Measurements from ENCODE around the gene PAX2. TPM values are rescaled to one million over a fixed set of nuclear protein-coding genes. Genes with fewer than 3 reads are reported as not detected.
A peak's percentile ranks its signal among the peaks of the same experiment; 100 is the strongest.

The PAX2 gene
- total RNA-seq, 4 donors from 2014 or later: not detected

DNA sequence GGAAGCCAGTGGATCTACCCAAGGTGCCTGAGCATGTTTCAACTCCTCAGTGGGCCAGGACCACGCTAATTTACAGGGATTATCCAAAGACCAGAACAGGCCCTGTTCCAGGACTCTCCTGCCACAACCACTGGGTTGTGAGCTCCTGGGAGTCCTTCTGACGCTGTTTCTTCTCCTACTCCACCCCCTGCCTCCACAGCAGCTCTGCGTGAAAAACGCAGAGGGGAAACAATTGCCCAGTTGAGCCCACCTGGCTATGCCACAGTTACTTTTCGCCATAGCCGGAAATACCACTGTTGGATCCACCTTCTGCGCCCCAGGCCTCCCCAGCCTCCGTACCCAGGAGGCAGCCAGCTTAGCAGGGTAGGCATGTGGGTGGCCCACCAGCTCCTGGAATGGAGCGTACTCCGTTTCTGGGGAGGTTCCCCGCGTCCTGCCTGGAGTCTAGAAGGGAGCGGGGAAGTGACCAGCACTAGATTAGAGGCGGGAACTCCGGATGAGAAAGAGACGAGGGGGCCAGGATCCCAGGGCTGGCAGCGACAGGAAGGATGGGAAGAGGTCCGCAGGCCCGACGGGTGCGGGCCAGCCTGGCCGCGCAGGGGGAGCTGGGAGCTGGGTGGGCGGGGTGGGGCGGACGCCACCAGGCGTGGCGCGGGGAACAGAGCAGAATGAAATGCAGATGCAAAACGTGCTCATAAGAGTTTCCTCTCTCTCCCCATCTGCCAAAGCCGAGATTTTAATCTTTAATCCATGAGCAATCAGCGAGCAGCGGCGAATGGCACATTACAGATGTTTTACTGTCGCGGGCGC is 32.1 kb upstream of the PAX2 start:
- H3K4me1 ChIP-seq: peaks cover 0 to 28% (median 0%) of the 10 kb centered on the region in 3 donors
- H3K27ac ChIP-seq: no peak overlapping the region
- no peaks in the 10 kb centered on the region for H3K36me3 ChIP-seq
- WGBS, 2 donors (ENCODE audit: low coverage in 1 of 2): 5 to 83% methylated on average over 1 to 9 of the region's 37 CpGs
- TF ChIP-seq EP300 (IDR thresholded peaks at IDR 0.05) (no peak), CTCF (IDR thresholded peaks at IDR 0.05) (no peak), POLR2AphosphoS5 (IDR thresholded peaks at IDR 0.05) (no peak), POLR2A (IDR thresholded peaks at IDR 0.05) (no peak)
- H3K4me3 ChIP-seq: peak overlapping the region in 1 of 2 donors; percentile 24
- H3K9me3 ChIP-seq: no peaks in the 10 kb centered on the region
- no peak for ATAC-seq
- peaks cover 99% of the 10 kb centered on the region for H3K27me3 ChIP-seq

DNA sequence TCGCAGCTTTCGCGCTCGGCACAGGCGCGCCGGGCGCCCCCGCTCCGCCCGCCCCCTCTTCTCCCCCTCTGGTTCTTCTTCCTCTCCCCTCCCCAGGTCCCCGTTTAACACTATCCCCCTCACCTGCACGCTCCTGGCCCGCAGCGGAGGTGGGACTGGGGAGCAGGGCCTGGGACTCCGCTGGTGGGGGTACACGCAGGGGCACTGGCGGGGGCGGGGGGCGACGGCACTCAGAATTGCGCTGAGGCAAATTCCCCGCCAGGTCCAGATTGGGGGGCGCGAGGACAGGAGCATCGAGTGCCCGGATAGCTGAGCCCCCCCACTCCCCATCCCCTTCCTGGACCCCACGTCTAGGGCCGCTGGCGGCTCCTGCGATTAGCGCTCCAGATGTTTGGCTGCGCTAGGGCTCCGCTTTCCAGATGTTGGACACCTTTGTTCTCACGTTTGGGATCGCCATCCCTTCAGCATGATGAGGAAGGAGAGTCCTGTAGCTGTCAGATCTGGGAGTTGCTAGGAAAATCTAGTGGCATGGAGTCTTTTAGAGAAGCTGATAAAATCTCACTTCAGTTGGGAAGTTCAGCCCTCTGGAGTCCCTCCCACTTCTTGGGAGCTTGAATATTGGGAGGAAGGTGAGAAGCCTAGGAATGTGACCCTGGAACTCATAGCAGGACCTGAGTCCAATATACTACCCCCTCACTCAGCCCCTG is 31.4 kb upstream of the PAX2 start:
- H3K4me3 ChIP-seq: peak overlapping the region in 1 of 2 donors; percentile 24
- no peak for ATAC-seq
- H3K27me3 ChIP-seq: peaks cover 100% of the 10 kb centered on the region
- peaks cover 0 to 28% (median 0%) of the 10 kb centered on the region in 3 donors for H3K4me1 ChIP-seq
- WGBS, 2 donors (ENCODE audit: low coverage in 1 of 2): 0% methylated on average over 2 to 7 of the region's 36 CpGs
- no peak overlapping the region for H3K27ac ChIP-seq
- TF ChIP-seq POLR2A (IDR thresholded peaks at IDR 0.05): no peak
- no peak for TF ChIP-seq POLR2AphosphoS5 (IDR thresholded peaks at IDR 0.05)
- TF ChIP-seq CTCF (IDR thresholded peaks at IDR 0.05): no peak
- TF ChIP-seq EP300 (IDR thresholded peaks at IDR 0.05): no peak
- no peaks in the 10 kb centered on the region for H3K36me3 ChIP-seq
- H3K9me3 ChIP-seq: no peaks in the 10 kb centered on the region

GRCh38 chr10:100714566-100714950 is 30.8 kb upstream of the PAX2 start:
- 80 to 100% methylated on average over 1 of the region's 1 CpG for WGBS, 2 donors (ENCODE audit: low coverage in 1 of 2)
- no peaks in the 10 kb centered on the region for H3K36me3 ChIP-seq
- H3K9me3 ChIP-seq: no peaks in the 10 kb centered on the region
- peaks cover 0 to 28% (median 0%) of the 10 kb centered on the region in 3 donors for H3K4me1 ChIP-seq
- no peak overlapping the region for H3K4me3 ChIP-seq
- no peak for ATAC-seq
- H3K27ac ChIP-seq: no peak overlapping the region
- H3K27me3 ChIP-seq: peaks cover 100% of the 10 kb centered on the region
- TF ChIP-seq CTCF (IDR thresholded peaks at IDR 0.05) (no peak), EP300 (IDR thresholded peaks at IDR 0.05) (no peak), POLR2A (IDR thresholded peaks at IDR 0.05) (no peak), POLR2AphosphoS5 (IDR thresholded peaks at IDR 0.05) (no peak)

DNA sequence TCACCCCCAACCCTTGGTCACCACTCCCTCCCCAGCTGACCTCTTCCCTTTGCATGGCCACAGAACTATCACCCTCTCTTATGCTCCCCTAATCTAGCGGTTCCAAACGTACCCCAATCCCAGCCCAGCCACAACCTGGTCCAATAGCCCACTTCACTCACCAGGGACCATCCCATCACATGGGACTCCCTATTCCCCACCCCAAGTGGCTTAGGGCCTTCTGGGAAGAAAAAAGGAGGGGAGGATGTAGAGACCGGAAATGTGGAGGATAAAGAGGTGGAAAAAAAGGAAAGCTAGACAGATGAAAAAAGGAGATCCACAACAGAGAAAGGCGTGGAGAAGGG is 30.3 kb upstream of the PAX2 start:
- 41 to 53% methylated on average over 2 to 4 of the region's 4 CpGs for WGBS, 2 donors (ENCODE audit: low coverage in 1 of 2)
- no peak overlapping the region for H3K27ac ChIP-seq
- no peak for ATAC-seq
- TF ChIP-seq POLR2A (IDR thresholded peaks at IDR 0.05) (no peak), POLR2AphosphoS5 (IDR thresholded peaks at IDR 0.05) (no peak), CTCF (IDR thresholded peaks at IDR 0.05) (no peak), EP300 (IDR thresholded peaks at IDR 0.05) (no peak)
- H3K27me3 ChIP-seq: peaks cover 100% of the 10 kb centered on the region
- peak overlapping the region in 1 of 2 donors; percentile 34 for H3K4me3 ChIP-seq
- no peaks in the 10 kb centered on the region for H3K9me3 ChIP-seq
- H3K36me3 ChIP-seq: no peaks in the 10 kb centered on the region
- H3K4me1 ChIP-seq: peaks cover 0 to 23% (median 0%) of the 10 kb centered on the region in 3 donors
